ENCODE data around the gene SEMA4C.

Gene SEMA4C

DNA sequence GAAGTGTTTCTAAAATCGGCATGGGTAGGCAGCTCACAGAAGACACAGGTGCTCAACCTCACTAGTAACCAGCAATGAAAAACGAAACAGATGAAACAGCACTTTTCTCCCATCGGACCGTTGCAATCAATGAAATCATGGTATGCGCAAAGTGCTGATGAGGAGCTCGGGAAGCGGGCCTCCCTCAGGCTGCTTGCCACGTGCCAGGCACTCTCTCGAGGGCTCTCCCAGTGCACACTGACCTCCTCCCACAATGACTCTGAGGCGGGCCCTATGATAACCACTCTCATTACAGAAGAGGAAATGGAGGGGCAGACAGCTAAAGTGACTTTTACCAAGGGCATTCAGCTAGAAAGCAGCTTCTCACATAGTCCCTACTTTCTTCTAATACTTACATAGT lies 22.3 kb downstream of the SEMA4C start:
- TF ChIP-seq, protein P1, sequence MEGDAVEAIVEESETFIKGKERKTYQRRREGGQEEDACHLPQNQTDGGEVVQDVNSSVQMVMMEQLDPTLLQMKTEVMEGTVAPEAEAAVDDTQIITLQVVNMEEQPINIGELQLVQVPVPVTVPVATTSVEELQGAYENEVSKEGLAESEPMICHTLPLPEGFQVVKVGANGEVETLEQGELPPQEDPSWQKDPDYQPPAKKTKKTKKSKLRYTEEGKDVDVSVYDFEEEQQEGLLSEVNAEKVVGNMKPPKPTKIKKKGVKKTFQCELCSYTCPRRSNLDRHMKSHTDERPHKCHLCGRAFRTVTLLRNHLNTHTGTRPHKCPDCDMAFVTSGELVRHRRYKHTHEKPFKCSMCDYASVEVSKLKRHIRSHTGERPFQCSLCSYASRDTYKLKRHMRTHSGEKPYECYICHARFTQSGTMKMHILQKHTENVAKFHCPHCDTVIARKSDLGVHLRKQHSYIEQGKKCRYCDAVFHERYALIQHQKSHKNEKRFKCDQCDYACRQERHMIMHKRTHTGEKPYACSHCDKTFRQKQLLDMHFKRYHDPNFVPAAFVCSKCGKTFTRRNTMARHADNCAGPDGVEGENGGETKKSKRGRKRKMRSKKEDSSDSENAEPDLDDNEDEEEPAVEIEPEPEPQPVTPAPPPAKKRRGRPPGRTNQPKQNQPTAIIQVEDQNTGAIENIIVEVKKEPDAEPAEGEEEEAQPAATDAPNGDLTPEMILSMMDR (IDR thresholded peaks at IDR 0.05; ENCODE audit: insufficient read depth, low read depth, low read length, missing control alignments): no peak
- no peak overlapping the region for H3K4me3 ChIP-seq (ENCODE audit: low read length)
- no peak for DNase-seq (ENCODE audit: low read depth)

DNA sequence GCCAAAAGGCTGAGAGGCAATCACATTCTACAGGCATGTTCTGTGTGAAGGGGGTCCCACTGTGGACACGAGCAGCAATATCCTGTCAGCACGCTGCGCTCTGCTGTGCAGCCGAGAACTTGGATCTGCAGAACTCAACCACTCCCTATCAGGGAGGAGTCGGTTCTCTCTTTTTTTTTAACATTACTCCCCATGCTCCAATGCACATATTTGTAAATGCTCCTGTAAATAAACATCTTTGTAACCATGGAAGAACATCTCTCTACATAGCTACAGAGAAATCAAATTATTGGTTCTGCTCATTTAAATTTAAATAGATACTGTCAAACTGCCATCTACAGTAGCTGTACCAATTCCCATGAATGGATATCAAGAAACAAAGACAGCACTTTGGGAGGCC lies 23.1 kb downstream of the SEMA4C start:
- TF ChIP-seq, protein P1 (IDR thresholded peaks at IDR 0.05; ENCODE audit: insufficient read depth, low read depth, low read length, missing control alignments): no peak
- no peak for DNase-seq (ENCODE audit: low read depth)
- no peak overlapping the region for H3K4me3 ChIP-seq (ENCODE audit: low read length)

DNA sequence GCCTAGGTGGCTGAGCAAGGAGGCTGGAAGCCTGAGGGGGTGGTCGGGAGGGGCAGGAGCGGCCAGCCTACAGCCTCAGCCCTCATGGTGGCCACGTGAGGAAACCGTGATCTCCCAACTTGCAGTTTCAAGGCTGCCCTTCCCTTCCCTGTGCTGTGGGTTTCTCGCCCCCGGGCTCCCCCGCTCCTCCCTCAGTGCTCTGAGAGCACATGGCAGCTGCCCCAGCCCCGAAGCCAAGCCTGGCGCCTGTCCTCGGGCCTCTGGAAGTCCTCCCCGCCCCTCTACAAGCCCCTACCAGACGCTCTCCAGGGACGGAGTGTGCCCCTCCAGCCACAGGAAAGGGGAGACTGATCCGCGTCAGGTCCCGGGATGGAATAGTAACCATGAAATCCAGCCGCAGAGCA lies 25.5 kb downstream of the SEMA4C start:
- TF ChIP-seq, protein P1 (IDR thresholded peaks at IDR 0.05; ENCODE audit: insufficient read depth, low read depth, low read length, missing control alignments): no peak
- no peak overlapping the region for H3K4me3 ChIP-seq (ENCODE audit: low read length)
- no peak for DNase-seq (ENCODE audit: low read depth)

DNA sequence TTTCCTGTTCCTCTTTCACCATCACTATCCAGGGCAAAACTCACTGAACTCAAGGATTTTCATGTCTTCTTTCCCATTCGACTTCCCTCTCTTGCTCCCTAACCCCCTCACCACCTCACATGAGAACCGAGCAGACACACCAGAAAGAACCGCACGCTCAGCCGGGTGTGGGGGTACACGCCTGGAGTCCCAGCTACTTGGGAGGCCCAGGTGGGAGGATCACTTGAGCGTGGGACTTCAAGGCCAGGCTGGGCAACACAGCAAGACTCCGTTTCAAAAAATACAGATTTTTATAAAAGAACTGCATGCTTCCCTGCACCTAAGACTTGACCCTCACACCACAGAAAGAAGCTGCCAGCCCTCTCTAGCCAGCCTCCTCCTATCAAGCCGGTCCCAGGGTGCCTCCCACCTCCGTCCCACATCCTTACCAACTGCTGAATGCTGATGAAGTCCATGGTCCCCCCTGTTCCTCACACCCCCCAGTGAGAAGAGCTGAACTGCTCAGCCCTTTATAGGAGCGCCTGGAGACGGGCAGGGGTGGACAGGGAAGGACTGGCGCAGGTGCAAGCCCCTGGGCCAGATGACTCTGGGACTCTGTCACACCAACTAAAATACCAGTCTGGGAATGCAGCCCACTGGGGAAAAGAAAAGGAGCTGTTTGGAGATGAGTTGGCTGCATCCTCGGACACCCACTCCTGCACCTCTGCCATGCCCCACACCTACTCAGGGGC lies 26.2 kb downstream of the SEMA4C start, which contains the start of gene ANKRD23:
ANKRD23 (minus strand) TSS at position 484 of the 731 bp plus-strand sequence; CDS start at position 455, 29 bp downstream.
- DNase-seq (ENCODE audit: low read depth): no peak

DNA sequence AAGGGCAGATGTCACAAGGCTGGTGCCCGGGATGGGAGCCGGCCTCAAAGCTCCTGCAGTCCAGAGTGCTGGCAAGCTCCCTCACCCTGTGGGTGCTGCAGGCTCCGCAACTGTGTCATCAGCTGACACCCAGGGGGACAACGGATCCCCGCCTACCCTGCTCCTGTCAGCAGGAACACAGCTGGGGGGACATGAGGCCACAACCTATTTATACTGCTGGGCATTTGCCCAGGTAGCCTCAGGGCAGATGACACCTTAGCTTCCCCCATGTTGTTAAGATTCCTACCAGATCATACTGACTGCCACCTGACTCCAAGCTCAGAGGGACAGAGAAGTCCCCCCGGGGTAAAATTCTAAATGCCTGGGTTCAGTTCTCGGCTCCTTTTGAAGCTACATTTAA lies 27.3 kb downstream of the SEMA4C start:
- DNase-seq (ENCODE audit: low read depth): no peak
- no peak overlapping the region for H3K4me3 ChIP-seq (ENCODE audit: low read length)
- TF ChIP-seq, protein P1 (IDR thresholded peaks at IDR 0.05; ENCODE audit: insufficient read depth, low read depth, low read length, missing control alignments): no peak

More for the DNA sequence above, 26.2 kb downstream of the SEMA4C start, which contains the start of gene ANKRD23:
- no peak within 1 kb of the TSS for H3K4me3 ChIP-seq (ENCODE audit: low read length)
- TF ChIP-seq, protein P1 (IDR thresholded peaks at IDR 0.05; ENCODE audit: insufficient read depth, low read depth, low read length, missing control alignments): no peak

DNA sequence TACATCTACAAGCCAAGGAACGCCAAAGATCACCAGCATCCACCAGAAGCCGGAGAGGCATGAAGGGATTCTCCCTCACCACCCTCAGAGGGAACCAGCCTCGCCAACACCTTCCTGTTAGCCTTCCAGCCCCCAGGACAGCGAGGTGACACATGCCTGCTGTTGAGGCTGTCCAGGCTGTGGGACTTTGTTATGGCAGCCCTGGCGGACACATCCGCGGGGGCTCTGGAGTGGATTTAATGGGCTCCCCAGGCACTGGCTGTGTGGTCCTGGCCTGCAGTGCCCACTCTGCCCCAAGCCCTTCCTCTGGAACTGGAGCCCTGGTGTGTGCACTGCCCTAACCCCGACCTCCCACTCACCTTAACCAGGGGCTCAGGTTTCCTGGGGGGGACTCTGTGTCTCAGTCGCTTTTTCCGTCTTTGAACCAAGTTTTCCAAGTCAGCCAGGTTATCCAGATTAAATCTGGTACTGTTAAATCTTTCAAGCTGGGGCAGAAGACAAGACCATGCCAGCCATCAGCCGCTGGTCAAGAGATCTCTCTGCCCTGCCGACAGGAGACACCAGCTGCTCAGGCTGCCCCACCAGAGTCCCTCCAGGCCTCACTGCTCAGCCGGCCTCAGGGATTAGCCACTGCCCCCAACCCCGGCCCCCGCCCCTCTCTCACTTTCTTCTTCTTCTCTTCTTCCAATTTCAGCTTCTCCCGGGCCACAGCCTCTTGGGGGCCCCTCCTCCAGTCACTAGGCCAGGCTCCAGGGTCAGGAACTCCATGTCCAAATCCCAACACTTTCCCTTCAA lies 28.0 kb downstream of the SEMA4C start:
- TF ChIP-seq, protein P1 (IDR thresholded peaks at IDR 0.05; ENCODE audit: insufficient read depth, low read depth, low read length, missing control alignments): no peak
- H3K4me3 ChIP-seq (ENCODE audit: low read length): no peak overlapping the region
- no peak for DNase-seq (ENCODE audit: low read depth)

Measured in epithelial cell of esophagus (primary cell).